Left ventricle myocardium inferior (tissue), 1 donor: Measurements from ENCODE around the gene GRM7. TPM values are rescaled to one million over a fixed set of nuclear protein-coding genes. Genes with fewer than 3 reads are reported as not detected.

Experiments
- DNase-seq: peaks from one replicate; pipeline ENCODE4 v3.0.0-alpha.2; 2020
- H3K27ac ChIP-seq: fragments of 200-600 bp; replicated peaks from 2 replicates; pipeline ENCODE4 v1.8.0; 2021
- H3K27me3 ChIP-seq: fragments of 200-600 bp; 2 replicates; pipeline ENCODE4 v1.8.0; 2021; ENCODE audit warnings: low read depth
- H3K36me3 ChIP-seq: fragments of 200-600 bp; 2 replicates; pipeline ENCODE4 v1.8.0; 2021
- H3K4me1 ChIP-seq: fragments of 200-600 bp; 2 replicates; pipeline ENCODE4 v1.8.0; 2021
- H3K4me3 ChIP-seq: fragments of 200-600 bp; 2 replicates; pipeline ENCODE4 v1.8.0; 2021; ENCODE audit warnings: mild to moderate bottlenecking, moderate library complexity
- H3K9me3 ChIP-seq: fragments of 200-600 bp; replicated peaks from 2 replicates; pipeline ENCODE4 v1.8.0; 2021
- intact Hi-C: fragments of 100-400 bp; cut with micrococcal nuclease; formaldehyde crosslinking; loops from one replicate; pipeline ENCODE4 v1.11.0; 2022
- total RNA-seq: library from RNA; stranded (reverse); fragmentation: NEBNext Ultra II Directional; extraction: Animal tissue kit (Norgen Biotek cat#: 25700); gene quantifications from one replicate; pipeline ENCODE4 v1.2.1, GENCODE V29; 2021
- TF ChIP-seq, protein P1 (sequence below): fragments of 200-600 bp; IDR thresholded peaks from 2 replicates; pipeline ENCODE4 v1.8.0; 2021; ENCODE audit warnings: antibody characterized with exemption, mild to moderate bottlenecking, borderline replicate concordance
- donor health status: DM: no; HTN: yes; CAD: no; lungs with severe emphysema.

GRM7 gene
- total RNA-seq, 1 donor from 2014 or later, result not detected

- intact Hi-C loops, result no loop called here
- H3K4me3 ChIP-seq, result no peak overlapping the region
- H3K27me3 ChIP-seq, result no peaks in the 10 kb centered on the region
- H3K27ac ChIP-seq, result no peak overlapping the region
- DNase-seq, result no peak
- no peaks in the 10 kb centered on the region for H3K9me3 ChIP-seq
- H3K36me3 ChIP-seq, result no peaks in the 10 kb centered on the region
- no peaks in the 10 kb centered on the region for H3K4me1 ChIP-seq
- TF ChIP-seq, protein P1, sequence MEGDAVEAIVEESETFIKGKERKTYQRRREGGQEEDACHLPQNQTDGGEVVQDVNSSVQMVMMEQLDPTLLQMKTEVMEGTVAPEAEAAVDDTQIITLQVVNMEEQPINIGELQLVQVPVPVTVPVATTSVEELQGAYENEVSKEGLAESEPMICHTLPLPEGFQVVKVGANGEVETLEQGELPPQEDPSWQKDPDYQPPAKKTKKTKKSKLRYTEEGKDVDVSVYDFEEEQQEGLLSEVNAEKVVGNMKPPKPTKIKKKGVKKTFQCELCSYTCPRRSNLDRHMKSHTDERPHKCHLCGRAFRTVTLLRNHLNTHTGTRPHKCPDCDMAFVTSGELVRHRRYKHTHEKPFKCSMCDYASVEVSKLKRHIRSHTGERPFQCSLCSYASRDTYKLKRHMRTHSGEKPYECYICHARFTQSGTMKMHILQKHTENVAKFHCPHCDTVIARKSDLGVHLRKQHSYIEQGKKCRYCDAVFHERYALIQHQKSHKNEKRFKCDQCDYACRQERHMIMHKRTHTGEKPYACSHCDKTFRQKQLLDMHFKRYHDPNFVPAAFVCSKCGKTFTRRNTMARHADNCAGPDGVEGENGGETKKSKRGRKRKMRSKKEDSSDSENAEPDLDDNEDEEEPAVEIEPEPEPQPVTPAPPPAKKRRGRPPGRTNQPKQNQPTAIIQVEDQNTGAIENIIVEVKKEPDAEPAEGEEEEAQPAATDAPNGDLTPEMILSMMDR, result no peak
These were observed 536.2 kb downstream of the GRM7 start for GRCh38 chr3:7397097-7397496.

- Histone ChIP-seq H3K27me3 (no peaks in the 10 kb centered on the region), H3K4me3 (no peak overlapping the region), H3K4me1 (no peaks in the 10 kb centered on the region), H3K36me3 (no peaks in the 10 kb centered on the region), H3K27ac (no peak overlapping the region), H3K9me3 (no peaks in the 10 kb centered on the region)
- TF ChIP-seq, protein P1, result no peak
- intact Hi-C loops, result no loop called here
- DNase-seq, result no peak
These were observed 539.4 kb downstream of the GRM7 start for GRCh38 chr3:7400360-7400759.

DNA sequence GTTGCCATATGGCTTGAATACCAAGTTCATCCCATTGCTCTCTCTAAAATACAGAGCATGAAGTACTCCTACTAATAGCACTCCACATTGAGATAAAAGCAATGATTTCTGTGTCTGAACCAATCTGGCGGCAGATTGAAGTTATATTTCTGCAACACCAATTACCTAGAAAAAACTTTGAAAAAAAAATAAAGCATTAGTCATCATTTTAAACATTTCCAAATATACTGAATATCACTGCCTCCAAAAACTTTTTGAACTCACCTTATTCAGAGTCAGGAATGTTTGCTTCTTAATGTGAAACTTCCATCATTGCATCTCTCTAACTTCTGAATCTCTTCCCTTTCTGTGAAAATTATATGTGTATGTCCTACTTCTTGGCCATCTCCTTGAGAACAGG is 540.5 kb downstream of the GRM7 start:
- Histone ChIP-seq H3K27me3 (no peaks in the 10 kb centered on the region), H3K9me3 (no peaks in the 10 kb centered on the region), H3K4me3 (no peak overlapping the region), H3K27ac (no peak overlapping the region), H3K36me3 (no peaks in the 10 kb centered on the region), H3K4me1 (no peaks in the 10 kb centered on the region)
- intact Hi-C loops, result no loop called here
- no peak for DNase-seq
- TF ChIP-seq, protein P1, result no peak

GRCh38 chr3:7407107-7407506 is 546.2 kb downstream of the GRM7 start:
- TF ChIP-seq, protein P1, result no peak
- no peak overlapping the region for H3K27ac ChIP-seq
- H3K36me3 ChIP-seq, result no peaks in the 10 kb centered on the region
- DNase-seq, result no peak
- no peaks in the 10 kb centered on the region for H3K4me1 ChIP-seq
- H3K27me3 ChIP-seq, result no peaks in the 10 kb centered on the region
- no peak overlapping the region for H3K4me3 ChIP-seq
- no peaks in the 10 kb centered on the region for H3K9me3 ChIP-seq
- intact Hi-C loops, result no loop called here

GRCh38 chr3:7410782-7411181 is 549.9 kb downstream of the GRM7 start:
- no peaks in the 10 kb centered on the region for H3K4me1 ChIP-seq
- H3K27me3 ChIP-seq, result no peaks in the 10 kb centered on the region
- DNase-seq, result no peak
- intact Hi-C loops, result no loop called here
- no peak overlapping the region for H3K27ac ChIP-seq
- H3K9me3 ChIP-seq, result no peaks in the 10 kb centered on the region
- H3K36me3 ChIP-seq, result no peaks in the 10 kb centered on the region
- H3K4me3 ChIP-seq, result no peak overlapping the region
- TF ChIP-seq, protein P1, result no peak

DNA sequence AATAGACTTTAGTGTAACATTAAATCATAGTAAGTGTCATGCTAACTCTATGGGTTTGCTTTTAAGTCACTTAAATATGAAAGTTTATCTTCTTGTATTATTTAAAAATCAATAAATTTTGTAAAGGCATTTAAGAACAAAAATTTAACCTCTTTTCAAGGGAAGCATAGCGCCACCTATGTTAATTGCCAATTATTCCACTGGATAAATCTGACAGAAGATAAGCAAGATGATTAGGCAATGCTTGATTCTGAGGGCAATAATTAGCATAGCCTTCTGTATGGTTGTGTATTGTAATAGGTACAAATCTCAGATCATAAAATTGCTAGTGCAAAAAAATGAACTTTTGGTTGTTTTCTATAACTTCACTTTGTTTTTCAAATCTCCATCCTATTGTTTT is 560.1 kb downstream of the GRM7 start:
- TF ChIP-seq, protein P1, result no peak
- Histone ChIP-seq H3K36me3 (no peaks in the 10 kb centered on the region), H3K27ac (no peak overlapping the region), H3K4me1 (no peaks in the 10 kb centered on the region), H3K4me3 (no peak overlapping the region), H3K9me3 (no peaks in the 10 kb centered on the region), H3K27me3 (no peaks in the 10 kb centered on the region)
- DNase-seq, result no peak
- intact Hi-C loops, result no loop called here
